Measurements from ENCODE around the gene OCIAD2. TPM values are rescaled to one million over a fixed set of nuclear protein-coding genes. Genes with fewer than 3 reads are reported as not detected.

OCIAD2 gene
- total and polyA plus RNA-seq, 2 experiments from 2014 or later, result 32.6 to 178 TPM

DNA sequence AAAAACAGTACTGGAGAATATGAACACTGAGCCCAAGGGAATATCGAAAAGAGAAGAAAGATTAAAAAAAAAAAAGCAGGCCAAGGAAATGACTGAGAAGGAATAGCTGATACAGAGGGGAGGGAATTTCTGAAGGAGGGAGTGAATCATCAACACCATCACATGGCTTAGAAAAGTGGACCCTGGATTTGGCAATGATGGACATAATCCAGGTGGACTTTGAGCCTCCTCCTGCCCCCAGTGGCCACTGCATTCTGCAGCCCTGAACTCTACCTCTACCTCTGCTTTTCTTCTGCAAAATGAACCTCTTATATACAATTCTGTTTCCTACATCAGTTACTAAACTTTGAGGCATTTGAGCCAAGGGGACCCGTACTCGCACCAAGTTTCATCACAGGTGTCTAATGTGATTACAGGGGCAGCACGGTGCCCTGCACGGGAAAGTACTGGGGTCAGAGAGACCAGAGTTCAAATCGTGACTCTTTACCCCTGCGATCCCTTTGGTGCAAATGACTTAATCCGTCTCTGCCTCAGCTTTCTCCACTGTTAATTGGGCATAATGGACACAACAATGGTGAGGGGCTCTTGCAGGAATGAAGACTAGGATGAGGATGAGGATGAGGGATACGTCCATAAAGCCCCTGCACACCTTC lies 1.1 kb downstream of the OCIAD2 start:
- H3K27ac ChIP-seq, result peak overlapping the region; percentile 77
- no peaks in the 10 kb centered on the region for H4K20me1 ChIP-seq (ENCODE audit: insufficient read depth, poor library complexity, severe bottlenecking)
- peak; percentile 71 for DNase-seq (ENCODE audit: low spot score)

DNA sequence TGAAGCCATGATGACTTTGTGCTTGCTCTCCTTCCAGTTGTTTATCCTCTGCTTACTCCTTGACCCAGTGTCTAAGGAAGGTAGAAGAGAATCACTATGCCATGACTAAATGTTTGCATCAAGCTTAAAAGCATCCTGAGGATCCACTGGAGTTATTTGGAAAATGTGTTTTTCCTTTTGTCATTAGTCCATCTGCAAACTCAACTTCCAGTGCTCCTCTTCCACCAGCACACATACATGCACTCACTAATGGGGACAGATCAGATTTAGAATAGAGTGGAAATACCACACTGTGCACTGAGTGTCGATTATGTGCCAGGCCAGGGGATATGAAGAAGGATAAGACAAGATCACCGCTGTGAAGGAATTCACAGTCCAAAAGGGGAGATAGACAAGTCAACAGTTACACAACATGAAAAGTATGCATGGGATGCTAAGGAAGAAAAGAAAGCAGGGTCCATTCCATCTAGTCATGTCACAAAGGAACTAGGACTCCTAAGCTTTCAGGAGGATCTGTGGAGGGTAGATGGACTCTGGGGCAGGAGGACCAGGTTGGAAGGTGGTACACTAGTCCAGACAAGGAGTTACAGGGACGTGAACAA lies 1.9 kb downstream of the OCIAD2 start:
- Histone ChIP-seq H2AFZ (no peak overlapping the region), H3K79me2 (peaks cover 20% of the 10 kb centered on the region), H3K4me3 (no peak overlapping the region), H3K4me1 (ENCODE audit: insufficient read depth) (peaks cover 8% of the 10 kb centered on the region), H3K4me2 (peak overlapping the region; percentile 97), H3K27me3 (no peaks in the 10 kb centered on the region), H4K20me1 (ENCODE audit: insufficient read depth, poor library complexity, severe bottlenecking) (no peaks in the 10 kb centered on the region), H3K9me2 (replicated peaks; ENCODE audit: insufficient read depth) (no peaks in the 10 kb centered on the region), H3K36me3 (replicated peaks; ENCODE audit: insufficient read depth, low read depth) (no peaks in the 10 kb centered on the region), H3K9me3 (ENCODE audit: low read depth) (no peaks in the 10 kb centered on the region), H3K27ac (peak overlapping the region; percentile 53)
- DNase-seq (ENCODE audit: low spot score), result no peak
- TF ChIP-seq EZH2phosphoT487 (IDR thresholded peaks at IDR 0.05; ENCODE audit: low read depth, severe bottlenecking, unreplicated experiment) (no peak), EZH2 (IDR thresholded peaks at IDR 0.05; ENCODE audit: borderline replicate concordance) (no peak), CTCF (IDR thresholded peaks at IDR 0.05; ENCODE audit: poor library complexity) (no peak)
- 94% methylated on average over 3 of the region's 3 CpGs for WGBS (ENCODE audit: low lambda C conversion rate, missing lambda C conversion rate)

More for the DNA sequence above, 1.1 kb downstream of the OCIAD2 start:
- H3K36me3 ChIP-seq (replicated peaks; ENCODE audit: insufficient read depth, low read depth), result no peaks in the 10 kb centered on the region
- 74% methylated on average over 9 of the region's 9 CpGs for WGBS (ENCODE audit: low lambda C conversion rate, missing lambda C conversion rate)
- H3K9me3 ChIP-seq (ENCODE audit: low read depth), result no peaks in the 10 kb centered on the region
- peak overlapping the region; percentile 99 for H3K4me3 ChIP-seq
- peaks cover 20% of the 10 kb centered on the region for H3K79me2 ChIP-seq
- H3K4me2 ChIP-seq, result peak overlapping the region; percentile 97
- peak overlapping the region; percentile 86 for H2AFZ ChIP-seq
- peaks cover 8% of the 10 kb centered on the region for H3K4me1 ChIP-seq (ENCODE audit: insufficient read depth)
- TF ChIP-seq EZH2phosphoT487 (IDR thresholded peaks at IDR 0.05; ENCODE audit: low read depth, severe bottlenecking, unreplicated experiment), result no peak
- no peak for TF ChIP-seq EZH2 (IDR thresholded peaks at IDR 0.05; ENCODE audit: borderline replicate concordance)
- TF ChIP-seq CTCF (IDR thresholded peaks at IDR 0.05; ENCODE audit: poor library complexity), result no peak
- no peaks in the 10 kb centered on the region for H3K9me2 ChIP-seq (replicated peaks; ENCODE audit: insufficient read depth)
- no peaks in the 10 kb centered on the region for H3K27me3 ChIP-seq

- H3K27me3 ChIP-seq, result no peaks in the 10 kb centered on the region
- no peak for DNase-seq (ENCODE audit: low spot score)
- H3K36me3 ChIP-seq (replicated peaks; ENCODE audit: insufficient read depth, low read depth), result no peaks in the 10 kb centered on the region
- no peaks in the 10 kb centered on the region for H3K9me2 ChIP-seq (replicated peaks; ENCODE audit: insufficient read depth)
- TF ChIP-seq CTCF (IDR thresholded peaks at IDR 0.05; ENCODE audit: poor library complexity) (no peak), EZH2phosphoT487 (IDR thresholded peaks at IDR 0.05; ENCODE audit: low read depth, severe bottlenecking, unreplicated experiment) (no peak)
- H2AFZ ChIP-seq, result no peak overlapping the region
- no peaks in the 10 kb centered on the region for H3K9me3 ChIP-seq (ENCODE audit: low read depth)
- peaks cover 3% of the 10 kb centered on the region for H3K4me1 ChIP-seq (ENCODE audit: insufficient read depth)
- H4K20me1 ChIP-seq (ENCODE audit: insufficient read depth, poor library complexity, severe bottlenecking), result no peaks in the 10 kb centered on the region
- no peak overlapping the region for H3K4me3 ChIP-seq
- no peak overlapping the region for H3K4me2 ChIP-seq
- H3K79me2 ChIP-seq, result peaks cover 20% of the 10 kb centered on the region
- WGBS (ENCODE audit: low lambda C conversion rate, missing lambda C conversion rate), result 96% methylated on average over 4 of the region's 4 CpGs
- H3K27ac ChIP-seq, result no peak overlapping the region
Measured at GRCh38 chr4:48904101-48904500, 2.5 kb downstream of the OCIAD2 start.
